CD14-positive monocyte (primary cell): ENCODE results near the gene RNF26. TPM values are rescaled to one million over a fixed set of nuclear protein-coding genes. Genes with fewer than 3 reads are reported as not detected.

Source experiments
- DNase-seq, 3 donors: peaks; one replicate each; pipeline ENCODE4 v3.0.0-alpha.2; 2011 to 2022
- H2AFZ ChIP-seq: 2 replicates; pipeline ENCODE4 v1.6.0; 2012; ENCODE audit warnings: mild to moderate bottlenecking, low read depth, low read length, inconsistent platforms; ENCODE audit not compliant: insufficient read depth, poor library complexity, severe bottlenecking
- H3K27ac ChIP-seq, 2 donors: 1 replicate in 1 of 2; 2 replicates in 1 of 2; pipeline ENCODE4 v1.5.1; 2012 to 2013; ENCODE audit warnings: low read length in 2 of 2, control low read depth in 1 of 2, inconsistent platforms in 1 of 2, low read depth in 1 of 2, mild to moderate bottlenecking in 1 of 2
- H3K27me3 ChIP-seq, 2 donors: one replicate each; pipeline versions ENCODE4 v1.6.0 to v1.6.1; 2011 to 2013; ENCODE audit warnings: low read length in 2 of 2; ENCODE audit not compliant: control insufficient read depth in 2 of 2, insufficient read depth in 2 of 2
- H3K36me3 ChIP-seq, 2 donors: replicated peaks in 1 of 2; 1 replicate in 1 of 2; 2 replicates in 1 of 2; pipeline versions ENCODE4 v1.5.1 to v1.6.1; 2012 to 2013; ENCODE audit warnings: low read length in 2 of 2, control low read depth in 1 of 2, inconsistent platforms in 1 of 2, mild to moderate bottlenecking in 1 of 2; ENCODE audit not compliant: insufficient read depth in 2 of 2, control insufficient read depth in 1 of 2
- H3K4me1 ChIP-seq, 2 donors: 1 replicate in 1 of 2; 2 replicates in 1 of 2; pipeline versions ENCODE4 v1.5.1 to v1.6.1; 2012 to 2013; ENCODE audit warnings: low read length in 2 of 2, control low read depth in 1 of 2, inconsistent platforms in 1 of 2, mild to moderate bottlenecking in 1 of 2, moderate library complexity in 1 of 2; ENCODE audit not compliant: insufficient read depth in 2 of 2, control insufficient read depth in 1 of 2
- H3K4me2 ChIP-seq: replicated peaks from 2 replicates; pipeline ENCODE3; 2012; ENCODE audit warnings: low read length, moderate library complexity, mild to moderate bottlenecking; ENCODE audit not compliant: poor library complexity, severe bottlenecking; ENCODE audit errors: extremely low read depth
- H3K4me3 ChIP-seq, 3 experiments: fragments of 200-600 bp in 1 of 3; sonication (generic) in 1 of 3; replicated peaks in 1 of 3; 1 replicate in 2 of 3; 2 replicates in 1 of 3; pipeline ENCODE4 v1.5.1; 2011 to 2013; ENCODE audit warnings: low read length in 3 of 3, mild to moderate bottlenecking in 3 of 3, control low read depth in 2 of 3, low read depth in 2 of 3, inconsistent platforms in 1 of 3, moderate library complexity in 1 of 3
- H3K79me2 ChIP-seq: 2 replicates; pipeline ENCODE4 v1.6.0; 2012; ENCODE audit warnings: mild to moderate bottlenecking, control low read depth, inconsistent platforms, low read length, moderate library complexity; ENCODE audit not compliant: insufficient read depth
- H3K9ac ChIP-seq: 2 replicates; pipeline ENCODE4 v1.6.0; 2017; ENCODE audit warnings: low read length, mild to moderate bottlenecking; ENCODE audit not compliant: insufficient read depth, poor library complexity, severe bottlenecking
- H3K9me3 ChIP-seq, 2 donors: replicated peaks in 1 of 2; 1 replicate in 1 of 2; 2 replicates in 1 of 2; pipeline versions ENCODE4 v1.5.1 to v1.6.1; 2012 to 2013; ENCODE audit warnings: low read length in 2 of 2, control low read depth in 1 of 2; ENCODE audit not compliant: control insufficient read depth in 1 of 2, insufficient read depth in 1 of 2
- H4K20me1 ChIP-seq: 2 replicates; pipeline ENCODE4 v1.6.0; 2012; ENCODE audit warnings: mild to moderate bottlenecking, low read length, control low read depth, moderate library complexity; ENCODE audit not compliant: insufficient read depth
- H3K27ac Mint-ChIP-seq, 7 donors: one replicate each; pipeline ENCODE4 v1.8.0; 2020; ENCODE audit warnings: mild to moderate bottlenecking in 7 of 7, mixed read lengths in 7 of 7, moderate library complexity in 6 of 7, inconsistent platforms in 2 of 7
- H3K27me3 Mint-ChIP-seq, 3 donors: one replicate each; pipeline ENCODE4 v1.8.0; 2021 to 2022; ENCODE audit warnings: low read depth in 3 of 3, mild to moderate bottlenecking in 3 of 3, mixed read lengths in 3 of 3, moderate library complexity in 3 of 3, inconsistent platforms in 1 of 3
- H3K36me3 Mint-ChIP-seq, 2 donors: one replicate each; pipeline ENCODE4 v1.8.0; 2020; ENCODE audit warnings: mixed read lengths in 2 of 2, inconsistent platforms in 1 of 2, mild to moderate bottlenecking in 1 of 2
- H3K4me1 Mint-ChIP-seq: one replicate; pipeline ENCODE4 v1.8.0; 2020; ENCODE audit warnings: mild to moderate bottlenecking, mixed read lengths
- H3K4me3 Mint-ChIP-seq, 2 donors: one replicate each; pipeline ENCODE4 v1.8.0; 2020; ENCODE audit warnings: mild to moderate bottlenecking in 2 of 2, mixed read lengths in 2 of 2, moderate library complexity in 1 of 2
- H3K9me3 Mint-ChIP-seq, 7 donors: one replicate each; pipeline ENCODE4 v1.8.0; 2020 to 2022; ENCODE audit warnings: mixed read lengths in 7 of 7, mild to moderate bottlenecking in 6 of 7, moderate library complexity in 6 of 7, inconsistent platforms in 2 of 7
- CTCF ChIP-seq: fragments of 200-600 bp; IDR thresholded peaks from one replicate; pipeline ENCODE4 v1.8.0; 2022; ENCODE audit warnings: antibody characterized with exemption, mild to moderate bottlenecking
- WGBS: methylation state at CpG from one replicate; pipeline ENCODE4 v1.1.5; 2013; ENCODE audit warnings: missing lambda C conversion rate; ENCODE audit not compliant: insufficient coverage; 5-methylcytosine and 5-hydroxymethylcytosine counted together
- intact Hi-C, 2 donors: fragments of 100-400 bp; cut with micrococcal nuclease; formaldehyde crosslinking; loops; one replicate each; pipeline versions ENCODE4 v1.15.0 to v1.15.1; 2023
- polyA plus RNA-seq, 3 donors: library from polyadenylated mRNA; depleted of rRNA in 1 of 3; unstranded in 2 of 3; stranded (reverse) in 1 of 3; fragments of 300-500 nt in 2 of 3; fragments of >200 nt in 1 of 3; fragmentation: Illumina TruSeq in 2 of 3; gene quantifications; 1 replicate in 2 of 3; 2 replicates in 1 of 3; pipeline ENCODE4 v1.2.3, GENCODE V29; 2012 to 2021

The RNF26 gene
- polyA plus RNA-seq, 3 donors = 6.8 to 27.6 (median 20.5) TPM

GRCh38 chr11:119319136-119319699, 15.1 kb upstream of the RNF26 start:
- no peak overlapping the region for H2AFZ ChIP-seq
- WGBS = 100% methylated on average over 4 of the region's 8 CpGs
- Mint-ChIP-seq H3K9me3 (peaks cover 0 to 8% (median 2%) of the 10 kb centered on the region in 7 donors), H3K36me3 (peaks cover 0 to 8% of the 10 kb centered on the region in 2 donors), H3K27ac (peak overlapping the region in 1 of 7 donors; percentile 73), H3K4me3 (peak overlapping the region in 1 of 2 donors; percentile 83), H3K4me1 (peaks cover 33% of the 10 kb centered on the region), H3K27me3 (peaks cover 67 to 79% (median 75%) of the 10 kb centered on the region in 3 donors)
- H3K79me2 ChIP-seq = no peaks in the 10 kb centered on the region
- peaks cover 28 to 77% of the 10 kb centered on the region in 2 donors for H3K27me3 ChIP-seq
- TF ChIP-seq CTCF = no peak
- H3K4me3 ChIP-seq = no peak overlapping the region
- H3K4me2 ChIP-seq = no peak overlapping the region
- peaks cover 37 to 38% of the 10 kb centered on the region in 2 donors for H3K4me1 ChIP-seq
- no peak for DNase-seq
- no peak overlapping the region for H3K9ac ChIP-seq
- no peaks in the 10 kb centered on the region for H3K36me3 ChIP-seq
- intact Hi-C loops = no loop called here
- peaks cover 0 to 10% of the 10 kb centered on the region in 2 donors for H3K9me3 ChIP-seq
- H4K20me1 ChIP-seq = no peaks in the 10 kb centered on the region
- H3K27ac ChIP-seq = no peak overlapping the region

GRCh38 chr11:119319700-119320239, 14.6 kb upstream of the RNF26 start:
- 50% methylated on average over 5 of the region's 11 CpGs for WGBS
- H3K79me2 ChIP-seq = no peaks in the 10 kb centered on the region
- no peak overlapping the region for H3K9ac ChIP-seq
- Mint-ChIP-seq H3K27ac (peak overlapping the region in 1 of 7 donors; percentile 55), H3K36me3 (peaks cover 0 to 8% of the 10 kb centered on the region in 2 donors), H3K27me3 (peaks cover 64 to 74% (median 69%) of the 10 kb centered on the region in 3 donors), H3K4me3 (peak overlapping the region; percentile 48 to 83), H3K9me3 (peaks cover 0 to 7% (median under 1%) of the 10 kb centered on the region in 7 donors), H3K4me1 (peaks cover 33% of the 10 kb centered on the region)
- no peak for TF ChIP-seq CTCF
- no peak overlapping the region for H3K4me3 ChIP-seq
- peaks cover 0 to 10% of the 10 kb centered on the region in 2 donors for H3K9me3 ChIP-seq
- no peak overlapping the region for H3K27ac ChIP-seq
- no peaks in the 10 kb centered on the region for H3K36me3 ChIP-seq
- H4K20me1 ChIP-seq = no peaks in the 10 kb centered on the region
- peaks cover 37 to 38% of the 10 kb centered on the region in 2 donors for H3K4me1 ChIP-seq
- H3K27me3 ChIP-seq = peaks cover 28 to 71% of the 10 kb centered on the region in 2 donors
- DNase-seq = no peak
- no peak overlapping the region for H3K4me2 ChIP-seq
- intact Hi-C loops = no loop called here
- H2AFZ ChIP-seq = no peak overlapping the region
